Measurements from ENCODE around the gene GDI1. TPM values are rescaled to one million over a fixed set of nuclear protein-coding genes. Genes with fewer than 3 reads are reported as not detected.

Gene GDI1
- total RNA-seq, 1 donor from 2014 or later: 79.3 TPM

GRCh38 chrX:154477891-154478477 is 41.0 kb downstream of the GDI1 start:
- no peaks in the 10 kb centered on the region for H3K27me3 ChIP-seq (ENCODE audit: low read depth)
- H3K36me3 ChIP-seq: no peaks in the 10 kb centered on the region
- H3K27ac ChIP-seq (replicated peaks): peak overlapping the region; percentile 91
- H3K4me1 ChIP-seq: peaks cover 5% of the 10 kb centered on the region
- TF ChIP-seq, protein P1, sequence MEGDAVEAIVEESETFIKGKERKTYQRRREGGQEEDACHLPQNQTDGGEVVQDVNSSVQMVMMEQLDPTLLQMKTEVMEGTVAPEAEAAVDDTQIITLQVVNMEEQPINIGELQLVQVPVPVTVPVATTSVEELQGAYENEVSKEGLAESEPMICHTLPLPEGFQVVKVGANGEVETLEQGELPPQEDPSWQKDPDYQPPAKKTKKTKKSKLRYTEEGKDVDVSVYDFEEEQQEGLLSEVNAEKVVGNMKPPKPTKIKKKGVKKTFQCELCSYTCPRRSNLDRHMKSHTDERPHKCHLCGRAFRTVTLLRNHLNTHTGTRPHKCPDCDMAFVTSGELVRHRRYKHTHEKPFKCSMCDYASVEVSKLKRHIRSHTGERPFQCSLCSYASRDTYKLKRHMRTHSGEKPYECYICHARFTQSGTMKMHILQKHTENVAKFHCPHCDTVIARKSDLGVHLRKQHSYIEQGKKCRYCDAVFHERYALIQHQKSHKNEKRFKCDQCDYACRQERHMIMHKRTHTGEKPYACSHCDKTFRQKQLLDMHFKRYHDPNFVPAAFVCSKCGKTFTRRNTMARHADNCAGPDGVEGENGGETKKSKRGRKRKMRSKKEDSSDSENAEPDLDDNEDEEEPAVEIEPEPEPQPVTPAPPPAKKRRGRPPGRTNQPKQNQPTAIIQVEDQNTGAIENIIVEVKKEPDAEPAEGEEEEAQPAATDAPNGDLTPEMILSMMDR (IDR thresholded peaks at IDR 0.05; ENCODE audit: borderline replicate concordance): no peak
- no peak for DNase-seq
- intact Hi-C loops (cut with micrococcal nuclease): no loop called here
- no peaks in the 10 kb centered on the region for H3K9me3 ChIP-seq (replicated peaks)
- H3K4me3 ChIP-seq: peak overlapping the region; percentile 67

DNA sequence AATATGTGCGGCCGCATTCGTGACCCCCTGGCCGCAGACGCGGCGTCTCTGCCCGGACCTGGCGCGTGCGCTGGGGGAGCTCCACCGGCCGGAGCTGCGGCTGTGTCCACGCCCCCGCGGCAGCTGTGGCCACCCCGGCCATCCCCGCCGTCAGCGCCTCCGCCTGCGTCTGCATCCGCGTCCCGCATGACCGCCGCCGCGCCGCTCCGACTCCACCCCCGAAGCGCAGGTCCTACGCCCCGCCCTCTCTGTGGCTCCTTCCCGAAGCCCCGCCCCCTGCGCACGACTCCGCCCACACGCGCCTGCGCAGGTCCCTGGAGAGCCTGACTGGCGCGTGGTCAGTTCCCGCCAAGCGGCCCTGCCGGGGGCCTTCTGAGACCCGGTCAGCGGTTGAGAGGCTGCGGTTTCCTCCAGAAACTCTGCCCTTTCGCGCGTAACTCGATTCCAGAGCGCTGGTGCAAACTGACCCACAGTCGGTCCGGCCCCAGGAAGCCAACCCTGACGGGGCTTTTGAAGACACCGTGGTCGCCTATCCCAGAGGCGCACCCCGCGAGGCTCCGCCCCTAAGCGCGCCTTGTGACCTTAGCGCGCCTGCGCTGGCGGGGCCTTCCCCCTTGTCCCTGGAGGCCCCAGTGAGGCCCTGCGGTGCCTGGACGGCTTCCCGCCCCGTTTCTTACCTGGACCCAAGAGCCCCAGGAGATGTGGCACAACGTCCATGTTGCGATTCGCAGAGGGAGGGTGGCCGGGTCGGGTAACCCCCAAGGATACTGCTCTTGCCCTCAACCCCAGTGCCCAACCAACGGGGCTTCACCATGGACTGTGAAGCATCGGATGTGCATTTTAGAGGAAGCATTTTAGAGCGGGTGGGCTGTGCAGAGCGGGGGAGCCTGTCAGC is 42.0 kb downstream of the GDI1 start, which contains the start of gene LAGE3:
Gene LAGE3 (minus strand): TSS at position 554 of the 895 bp plus-strand sequence. CDS start 366 bp downstream, at position 188.
- intact Hi-C loops (cut with micrococcal nuclease): no loop called here
- peak; percentile 92 for DNase-seq
- no peaks in the 10 kb centered on the region for H3K9me3 ChIP-seq (replicated peaks)
- H3K4me1 ChIP-seq: peaks cover 11% of the 10 kb centered on the region
- H3K4me3 ChIP-seq: peak within 1 kb of the TSS; percentile 67
- peak within 1 kb of the TSS; percentile 91 for H3K27ac ChIP-seq (replicated peaks)
- H3K36me3 ChIP-seq: no peaks in the 10 kb centered on the region
- no peaks in the 10 kb centered on the region for H3K27me3 ChIP-seq (ENCODE audit: low read depth)
- TF ChIP-seq, protein P1 (IDR thresholded peaks at IDR 0.05; ENCODE audit: borderline replicate concordance): no peak

DNA sequence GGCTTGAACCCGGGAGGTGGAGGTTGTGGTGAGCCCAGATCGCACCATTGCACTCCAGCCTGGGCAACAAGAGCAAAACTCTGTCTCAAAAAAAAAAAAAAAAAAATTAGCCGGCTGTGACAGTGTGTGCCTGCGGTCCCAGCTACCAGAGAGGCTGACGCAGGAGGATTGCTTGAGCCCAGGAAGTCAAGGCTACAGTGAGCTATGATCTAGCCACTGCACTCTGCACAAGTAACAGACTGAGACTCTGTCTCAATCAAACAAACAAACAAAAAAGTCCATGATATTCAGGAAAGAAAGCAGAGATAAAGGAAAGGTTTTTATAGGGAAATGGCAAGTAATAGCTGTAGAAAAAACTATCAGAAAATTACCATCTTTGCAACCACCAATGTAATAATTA is 44.2 kb downstream of the GDI1 start:
- Histone ChIP-seq H3K4me1 (peaks cover 33% of the 10 kb centered on the region), H3K9me3 (replicated peaks) (no peaks in the 10 kb centered on the region), H3K27ac (replicated peaks) (no peak overlapping the region), H3K4me3 (no peak overlapping the region), H3K36me3 (peaks cover 8% of the 10 kb centered on the region), H3K27me3 (ENCODE audit: low read depth) (no peaks in the 10 kb centered on the region)
- TF ChIP-seq, protein P1 (IDR thresholded peaks at IDR 0.05; ENCODE audit: borderline replicate concordance): no peak
- DNase-seq: no peak
- intact Hi-C loops (cut with micrococcal nuclease): no loop called here

DNA sequence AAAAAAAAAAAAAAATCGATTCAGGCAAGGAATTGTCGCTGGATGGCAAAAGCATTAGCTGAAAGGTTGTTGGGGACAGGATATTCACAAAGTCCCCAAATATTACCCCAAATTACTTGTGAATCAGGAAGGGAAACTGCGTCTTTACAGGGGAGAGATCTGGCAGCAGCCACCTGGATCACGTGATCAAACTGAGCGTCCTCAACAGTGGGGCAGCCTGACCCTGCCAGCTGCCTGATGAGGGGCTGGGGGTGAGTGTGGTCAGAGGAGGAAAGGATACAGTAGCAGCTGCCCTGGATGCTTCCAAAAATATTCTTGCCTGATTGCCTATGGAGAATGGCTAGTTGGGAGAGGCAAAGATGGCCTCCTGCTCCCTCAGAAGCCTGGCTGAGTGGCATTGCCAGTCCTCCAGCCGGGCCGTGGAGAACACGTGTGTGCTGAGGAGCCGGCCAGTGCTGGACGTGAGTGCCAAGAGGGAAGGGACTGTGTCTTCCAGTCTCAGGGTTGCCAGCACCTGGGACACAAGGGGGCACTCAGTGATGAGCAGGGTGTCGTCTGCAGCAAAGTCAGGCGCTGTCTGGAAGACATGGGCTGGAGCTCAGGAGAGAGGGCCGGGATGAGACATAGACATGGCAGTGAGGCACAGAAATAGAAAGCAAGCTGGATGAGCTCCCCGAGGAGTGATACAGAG is 45.1 kb downstream of the GDI1 start:
- Histone ChIP-seq H3K27ac (replicated peaks) (no peak overlapping the region), H3K4me1 (peaks cover 38% of the 10 kb centered on the region), H3K4me3 (no peak overlapping the region), H3K36me3 (peaks cover 8% of the 10 kb centered on the region), H3K9me3 (replicated peaks) (no peaks in the 10 kb centered on the region), H3K27me3 (ENCODE audit: low read depth) (no peaks in the 10 kb centered on the region)
- TF ChIP-seq, protein P1 (IDR thresholded peaks at IDR 0.05; ENCODE audit: borderline replicate concordance): no peak
- no peak for DNase-seq
- intact Hi-C loops (cut with micrococcal nuclease): no loop called here

GRCh38 chrX:154482786-154483185 is 45.8 kb downstream of the GDI1 start:
- H3K27ac ChIP-seq (replicated peaks): no peak overlapping the region
- DNase-seq: no peak
- H3K27me3 ChIP-seq (ENCODE audit: low read depth): no peaks in the 10 kb centered on the region
- no peaks in the 10 kb centered on the region for H3K9me3 ChIP-seq (replicated peaks)
- TF ChIP-seq, protein P1 (IDR thresholded peaks at IDR 0.05; ENCODE audit: borderline replicate concordance): no peak
- peaks cover 8% of the 10 kb centered on the region for H3K36me3 ChIP-seq
- peaks cover 43% of the 10 kb centered on the region for H3K4me1 ChIP-seq
- no peak overlapping the region for H3K4me3 ChIP-seq
- intact Hi-C loops (cut with micrococcal nuclease): no loop called here

Measured in left ventricle myocardium inferior (tissue), 1 donor.